Right lobe of liver (tissue), 6 donors: Measurements from ENCODE around the gene TRAK2. TPM values are rescaled to one million over a fixed set of nuclear protein-coding genes. Genes with fewer than 3 reads are reported as not detected.
"Not testable (repeated sequence)": the region's sequence is repeated elsewhere in the genome, so short reads cannot be mapped to it uniquely, and the experiment has no call there.

Experiments
- ATAC-seq, 4 donors: fragments of 200-7000 bp; cut with Tn5 transposase; one replicate each; pipeline ENCODE4 v1.9.1; 2020; ENCODE audit warnings: mild to moderate bottlenecking in 4 of 4, moderate library complexity in 4 of 4
- DNase-seq, 3 donors: peaks; one replicate each; pipeline ENCODE4 v3.0.0-alpha.2; 2020
- H3K27ac ChIP-seq, 3 donors: fragments of 200-600 bp; one replicate each; pipeline ENCODE4 v1.8.0; 2022
- H3K27me3 ChIP-seq, 2 donors: fragments of 200-600 bp; one replicate each; pipeline ENCODE4 v1.8.0; 2022
- H3K36me3 ChIP-seq, 4 donors: fragments of 200-600 bp; sonication (generic) in 1 of 4; one replicate each; pipeline versions ENCODE4 v1.5.1 to v1.8.0; 2017 to 2022; ENCODE audit warnings: control low read depth in 1 of 4
- H3K4me1 ChIP-seq, 4 donors: fragments of 200-600 bp; sonication (generic) in 1 of 4; one replicate each; pipeline versions ENCODE4 v1.5.1 to v1.8.0; 2017 to 2022; ENCODE audit warnings: control low read depth in 1 of 4
- H3K4me3 ChIP-seq, 3 donors: fragments of 200-600 bp; one replicate each; pipeline ENCODE4 v1.8.0; 2022
- H3K9me3 ChIP-seq, 4 donors: fragments of 200-600 bp; sonication (generic) in 1 of 4; one replicate each; pipeline versions ENCODE4 v1.5.1 to v1.8.0; 2017 to 2022; ENCODE audit warnings: control low read depth in 1 of 4
- CTCF ChIP-seq, 4 donors: fragments of 200-600 bp in 3 of 4; fragments of 450-650 bp in 1 of 4; IDR thresholded peaks; one replicate each; pipeline versions ENCODE4 v1.5.1 to v1.8.0; 2016 to 2022; ENCODE audit warnings: antibody characterized with exemption in 4 of 4, mild to moderate bottlenecking in 2 of 4
- POLR2A ChIP-seq: fragments of 450-650 bp; IDR thresholded peaks from one replicate; pipeline ENCODE4 v1.6.1; 2017; ENCODE audit warnings: antibody characterized with exemption, mild to moderate bottlenecking
- whole genome bisulfite sequencing: methylation state at CpG from one replicate; pipeline ENCODE4 v1.1.6; 2018; ENCODE audit warnings: low coverage, low lambda C conversion rate; ENCODE audit not compliant: insufficient coverage; ENCODE audit errors: missing lambda C conversion rate; 5-methylcytosine and 5-hydroxymethylcytosine counted together
- intact Hi-C, 2 donors: fragments of 100-400 bp; cut with DNase I; formaldehyde crosslinking; loops; one replicate each; pipeline versions ENCODE4 v1.11.2 to v1.14.1; 2022
- total RNA-seq, 6 experiments: library from RNA; depleted of rRNA in 2 of 6; stranded (reverse); fragments of >200 nt in 2 of 6; fragmentation: NEBNext Ultra II Directional in 3 of 6; extraction: Animal tissue kit (Norgen Biotek cat#: 25700) in 3 of 6; gene quantifications; one replicate each; pipeline versions ENCODE4 v1.1.0 to v1.2.4, GENCODE V29; 2016 to 2023
- donor health status: DM: no; HTN: yes; CAD: no.
- donor health status: DM: no; HTN: no; CAD: no.
- donor health status: DM: no; HTN: no; CAD: no.
- donor health status: DM: no; HTN: yes; CAD: no.
- donor health status: DM: no; HTN: yes; CAD: no.

The TRAK2 gene
- total RNA-seq, 6 experiments from 2014 or later: 13.3 to 18.4 (median 14.2) TPM

- intact Hi-C loops: no loop called here
- H3K36me3 ChIP-seq: no peaks in the 10 kb centered on the region
- no peak for DNase-seq
- no peak overlapping the region for H3K4me3 ChIP-seq
- no peak for TF ChIP-seq POLR2A
- no peak for TF ChIP-seq CTCF (IDR thresholded peaks at IDR 0.05)
- no peaks in the 10 kb centered on the region for H3K9me3 ChIP-seq
- no peak for ATAC-seq
- H3K4me1 ChIP-seq: peaks cover 0 to 29% (median 6%) of the 10 kb centered on the region in 4 donors
- WGBS: 82% methylated on average over 1 of the region's 1 CpG
- no peak overlapping the region for H3K27ac ChIP-seq
- no peaks in the 10 kb centered on the region for H3K27me3 ChIP-seq
Measured at GRCh38 chr2:201448061-201448460, 3.2 kb downstream of the TRAK2 start.

- H3K27ac ChIP-seq: no peak overlapping the region
- peaks cover 0 to 19% (median 6%) of the 10 kb centered on the region in 4 donors for H3K4me1 ChIP-seq
- 89% methylated on average over 1 of the region's 1 CpG for WGBS
- H3K27me3 ChIP-seq: no peaks in the 10 kb centered on the region
- no peaks in the 10 kb centered on the region for H3K36me3 ChIP-seq
- intact Hi-C loops: no loop called here
- H3K4me3 ChIP-seq: no peak overlapping the region
- ATAC-seq: no peak
- H3K9me3 ChIP-seq: no peaks in the 10 kb centered on the region
- DNase-seq: no peak
- TF ChIP-seq POLR2A: no peak
- no peak for TF ChIP-seq CTCF (IDR thresholded peaks at IDR 0.05)
Measured at GRCh38 chr2:201447086-201447485, 4.2 kb downstream of the TRAK2 start.

- no peak for ATAC-seq
- no peak for TF ChIP-seq POLR2A
- no peak for DNase-seq
- Histone ChIP-seq H3K4me3 (no peak overlapping the region), H3K27me3 (no peaks in the 10 kb centered on the region), H3K27ac (no peak overlapping the region), H3K9me3 (no peaks in the 10 kb centered on the region), H3K36me3 (no peaks in the 10 kb centered on the region), H3K4me1 (peaks cover 0 to 23% (median 9%) of the 10 kb centered on the region in 4 donors)
- 58% methylated on average over 3 of the region's 3 CpGs for WGBS
- intact Hi-C loops: no loop called here
Measured at GRCh38 chr2:201444746-201445465, 6.4 kb downstream of the TRAK2 start.

- ATAC-seq: no peak
- 69% methylated on average over 3 of the region's 7 CpGs for WGBS
- intact Hi-C loops: no loop called here
- Histone ChIP-seq H3K27me3 (no peaks in the 10 kb centered on the region), H3K9me3 (no peaks in the 10 kb centered on the region), H3K27ac (no peak overlapping the region), H3K36me3 (no peaks in the 10 kb centered on the region), H3K4me3 (no peak overlapping the region), H3K4me1 (peaks cover 0 to 9% (median 3%) of the 10 kb centered on the region in 4 donors)
- no peak for TF ChIP-seq CTCF (IDR thresholded peaks at IDR 0.05)
- TF ChIP-seq POLR2A: no peak
- no peak for DNase-seq
Measured at GRCh38 chr2:201441409-201441808, 9.8 kb downstream of the TRAK2 start.

GRCh38 chr2:201440182-201440581 is 11.1 kb downstream of the TRAK2 start:
- peaks cover 0 to 9% (median 3%) of the 10 kb centered on the region in 4 donors for H3K4me1 ChIP-seq
- intact Hi-C loops: no loop called here
- 0% methylated on average over 1 of the region's 1 CpG for WGBS
- ATAC-seq (peak; percentile 91 to 95 (median 94)), DNase-seq (peak in 1 of 3 donors; percentile 67)
- no peak overlapping the region for H3K4me3 ChIP-seq
- H3K27ac ChIP-seq: no peak overlapping the region
- H3K36me3 ChIP-seq: no peaks in the 10 kb centered on the region
- no peaks in the 10 kb centered on the region for H3K9me3 ChIP-seq
- TF ChIP-seq CTCF (IDR thresholded peaks at IDR 0.05) (no peak), POLR2A (no peak)
- H3K27me3 ChIP-seq: no peaks in the 10 kb centered on the region

GRCh38 chr2:201439336-201439922 is 11.8 kb downstream of the TRAK2 start:
- 93% methylated on average over 1 of the region's 3 CpGs for WGBS
- ATAC-seq, H3K27me3 ChIP-seq, H3K36me3 ChIP-seq, H3K4me3 ChIP-seq, H3K4me1 ChIP-seq, H3K27ac ChIP-seq, DNase-seq, intact Hi-C loops, H3K9me3 ChIP-seq: not testable (repeated sequence)
